ENCODE measurements around the gene CD300LD. TPM values are rescaled to one million over a fixed set of nuclear protein-coding genes. Genes with fewer than 3 reads are reported as not detected.

The CD300LD gene
- total RNA-seq, 1 experiment from 2014 or later, result not detected

DNA sequence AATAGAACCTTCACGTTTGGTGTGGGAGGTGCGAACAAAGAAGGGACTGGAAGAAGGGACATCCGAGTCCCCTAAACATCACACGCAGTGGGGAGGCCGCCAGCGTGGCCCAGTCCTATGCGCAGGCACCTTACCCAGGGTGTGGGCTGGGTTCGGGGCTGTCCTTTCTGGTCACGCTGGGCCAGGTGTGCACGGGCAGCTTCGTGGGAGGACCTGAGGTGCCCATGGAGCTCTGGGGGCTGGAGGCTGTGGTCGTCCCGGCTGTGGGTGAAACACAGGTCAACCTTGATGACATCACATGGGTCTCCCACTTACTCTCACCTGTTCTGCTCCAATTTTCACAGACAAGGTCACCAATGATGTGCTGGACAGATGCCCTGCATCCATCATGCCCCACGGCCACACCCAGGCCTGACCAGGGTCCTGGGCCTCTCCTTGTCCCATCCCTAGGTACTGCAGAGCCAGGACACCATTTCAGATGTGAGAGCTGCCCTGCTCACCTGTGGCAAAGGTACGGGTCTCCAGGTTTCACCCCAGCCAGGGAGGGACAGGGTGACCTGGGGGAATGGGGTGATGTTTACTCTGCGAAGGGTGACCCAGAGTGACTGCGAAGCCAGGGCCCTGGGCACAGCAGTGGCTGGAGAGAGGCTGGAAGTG lies 49.2 kb downstream of the CD300LD start:
- CTCF ChIA-PET, result no interaction called here
- Histone ChIP-seq H3K27me3 (replicated peaks; ENCODE audit: insufficient read depth, low read depth, low read length, poor library complexity) (peaks cover 12% of the 10 kb centered on the region), H3K27ac (ENCODE audit: low read depth, low read length, poor library complexity, severe bottlenecking) (no peak overlapping the region), H3K36me3 (ENCODE audit: insufficient read depth, low read length, poor library complexity, severe bottlenecking) (no peaks in the 10 kb centered on the region), H3K4me3 (ENCODE audit: low read depth, low read length, poor library complexity, severe bottlenecking) (no peak overlapping the region), H3K4me1 (ENCODE audit: insufficient read depth, low read length, poor library complexity, severe bottlenecking) (no peaks in the 10 kb centered on the region), H3K9me3 (ENCODE audit: low read depth, low read length, poor library complexity, severe bottlenecking) (no peaks in the 10 kb centered on the region)
- BruUV-seq (replicated peaks), result no TSS peak
- no peak for TF ChIP-seq EZH2 (IDR thresholded peaks at IDR 0.05; ENCODE audit: borderline replicate concordance, low read depth, low read length, poor library complexity, severe bottlenecking)
- TF ChIP-seq CTCF (conservative IDR thresholded peaks at IDR 0.05; ENCODE audit: low read depth, low read length), result no peak
- POLR2A ChIA-PET (ENCODE audit: low non-redundant PET), result no interaction called here
- intact Hi-C loops (cut with micrococcal nuclease; ENCODE audit: unreplicated experiment), result no loop called here
- DNase-seq (ENCODE audit: low spot score), result no peak

- TF ChIP-seq CTCF (conservative IDR thresholded peaks at IDR 0.05; ENCODE audit: low read depth, low read length) (no peak), EZH2 (IDR thresholded peaks at IDR 0.05; ENCODE audit: borderline replicate concordance, low read depth, low read length, poor library complexity, severe bottlenecking) (no peak)
- POLR2A ChIA-PET (ENCODE audit: low non-redundant PET), result no interaction called here
- Histone ChIP-seq H3K4me3 (ENCODE audit: low read depth, low read length, poor library complexity, severe bottlenecking) (no peak overlapping the region), H3K27ac (ENCODE audit: low read depth, low read length, poor library complexity, severe bottlenecking) (no peak overlapping the region), H3K4me1 (ENCODE audit: insufficient read depth, low read length, poor library complexity, severe bottlenecking) (no peaks in the 10 kb centered on the region), H3K9me3 (ENCODE audit: low read depth, low read length, poor library complexity, severe bottlenecking) (no peaks in the 10 kb centered on the region), H3K27me3 (replicated peaks; ENCODE audit: insufficient read depth, low read depth, low read length, poor library complexity) (peaks cover 14% of the 10 kb centered on the region), H3K36me3 (ENCODE audit: insufficient read depth, low read length, poor library complexity, severe bottlenecking) (no peaks in the 10 kb centered on the region)
- no peak for DNase-seq (ENCODE audit: low spot score)
- no TSS peak for BruUV-seq (replicated peaks)
- CTCF ChIA-PET, result no interaction called here
- intact Hi-C loops (cut with micrococcal nuclease; ENCODE audit: unreplicated experiment), result no loop called here
Measured at GRCh38 chr17:74542166-74542565, 49.9 kb downstream of the CD300LD start.

DNA sequence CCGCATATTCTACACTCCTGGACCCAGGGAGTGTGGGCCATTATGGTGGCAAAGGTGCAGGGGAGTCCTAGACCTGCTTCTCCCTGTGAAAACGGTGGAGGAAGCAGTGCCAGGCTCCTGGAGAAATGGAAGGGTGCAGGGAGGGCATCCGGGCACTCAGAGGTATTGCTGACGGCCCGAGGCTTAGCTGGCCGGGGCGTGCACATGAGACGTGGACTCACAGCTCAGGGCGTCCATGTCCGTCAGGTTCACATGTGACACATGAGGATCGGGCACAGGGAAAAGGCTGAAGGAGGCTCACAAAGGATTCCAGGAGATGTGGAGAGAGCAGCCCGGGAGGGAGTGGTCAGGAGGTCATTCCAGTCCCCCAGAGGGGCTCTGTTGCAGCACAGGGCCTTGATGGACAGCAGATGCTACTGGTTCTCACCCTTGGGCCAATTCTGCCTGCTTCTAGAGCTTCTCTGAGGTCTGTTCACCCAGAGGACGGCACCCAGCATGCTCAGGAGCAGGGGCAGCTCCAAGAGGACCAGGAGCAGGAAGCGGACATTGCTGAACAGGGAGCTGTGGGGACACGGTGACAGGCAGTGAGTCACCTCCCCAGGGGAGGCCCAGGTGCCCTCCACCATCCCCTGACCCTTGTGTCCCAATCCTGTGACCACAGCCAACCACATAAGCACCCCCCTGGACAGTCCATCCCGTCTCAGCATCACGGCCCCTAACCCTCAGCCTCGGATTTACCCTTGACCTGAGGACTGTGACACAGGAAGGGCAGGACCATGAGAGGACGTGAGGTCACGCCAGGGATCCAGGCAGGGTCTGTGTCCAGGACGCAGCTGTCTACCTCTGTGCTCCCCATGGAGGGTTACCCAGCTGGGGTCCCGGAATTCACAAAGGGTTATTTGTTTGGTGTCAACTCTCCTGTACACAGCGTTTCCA lies 50.6 kb downstream of the CD300LD start:
- H3K9me3 ChIP-seq (ENCODE audit: low read depth, low read length, poor library complexity, severe bottlenecking), result no peaks in the 10 kb centered on the region
- TF ChIP-seq CTCF (conservative IDR thresholded peaks at IDR 0.05; ENCODE audit: low read depth, low read length) (no peak), EZH2 (IDR thresholded peaks at IDR 0.05; ENCODE audit: borderline replicate concordance, low read depth, low read length, poor library complexity, severe bottlenecking) (no peak)
- H3K27ac ChIP-seq (ENCODE audit: low read depth, low read length, poor library complexity, severe bottlenecking), result no peak overlapping the region
- DNase-seq (ENCODE audit: low spot score), result no peak
- no peaks in the 10 kb centered on the region for H3K4me1 ChIP-seq (ENCODE audit: insufficient read depth, low read length, poor library complexity, severe bottlenecking)
- H3K4me3 ChIP-seq (ENCODE audit: low read depth, low read length, poor library complexity, severe bottlenecking), result no peak overlapping the region
- no peaks in the 10 kb centered on the region for H3K36me3 ChIP-seq (ENCODE audit: insufficient read depth, low read length, poor library complexity, severe bottlenecking)
- peaks cover 14% of the 10 kb centered on the region for H3K27me3 ChIP-seq (replicated peaks; ENCODE audit: insufficient read depth, low read depth, low read length, poor library complexity)
- ChIA-PET CTCF (no interaction called here), POLR2A (ENCODE audit: low non-redundant PET) (no interaction called here)
- BruUV-seq (replicated peaks), result no TSS peak
- intact Hi-C loops (cut with micrococcal nuclease; ENCODE audit: unreplicated experiment), result no loop called here

All from A673 (cell line).